ENCODE results near the gene RDM1. TPM values are rescaled to one million over a fixed set of nuclear protein-coding genes. Genes with fewer than 3 reads are reported as not detected.
"Not testable (repeated sequence)": the region's sequence is repeated elsewhere in the genome, so short reads cannot be mapped to it uniquely, and the experiment has no call there.

The RDM1 gene
- total and polyA plus RNA-seq, 4 donors = 0.10 to 0.26 TPM; not detected in 2

DNA sequence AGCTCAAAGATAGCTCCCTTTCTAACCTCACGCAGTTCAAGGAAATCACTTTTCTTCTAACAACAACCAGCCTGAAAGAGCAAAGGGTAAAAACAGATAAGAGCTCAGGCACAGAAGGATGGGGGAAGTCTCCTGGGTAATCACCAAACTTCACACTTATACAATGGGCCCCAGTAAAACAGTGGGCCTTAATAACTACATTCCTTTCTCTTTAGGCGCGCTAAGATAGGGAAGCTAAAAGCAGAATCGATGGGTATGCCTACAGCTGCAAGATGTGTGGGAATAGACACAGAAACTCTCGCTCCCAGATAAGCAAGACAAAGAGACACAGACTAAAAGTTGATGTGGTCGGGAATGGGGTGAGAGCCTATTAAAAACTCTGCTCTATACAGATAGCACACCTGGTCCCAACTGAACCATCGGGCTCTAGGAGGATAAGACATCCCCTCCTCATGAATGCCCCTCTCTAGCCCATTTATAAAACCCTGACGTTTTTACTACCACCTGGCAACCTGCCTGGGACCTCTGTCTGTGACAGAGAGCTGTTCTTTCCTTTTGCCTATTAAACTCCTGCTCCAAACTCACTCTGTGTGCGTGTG is 12.1 kb upstream of the RDM1 start:
- no peak overlapping the region for H3K4me3 ChIP-seq
- WGBS, 2 donors = 66 to 70% methylated on average over 9 of the region's 9 CpGs
- TF ChIP-seq, protein P1, sequence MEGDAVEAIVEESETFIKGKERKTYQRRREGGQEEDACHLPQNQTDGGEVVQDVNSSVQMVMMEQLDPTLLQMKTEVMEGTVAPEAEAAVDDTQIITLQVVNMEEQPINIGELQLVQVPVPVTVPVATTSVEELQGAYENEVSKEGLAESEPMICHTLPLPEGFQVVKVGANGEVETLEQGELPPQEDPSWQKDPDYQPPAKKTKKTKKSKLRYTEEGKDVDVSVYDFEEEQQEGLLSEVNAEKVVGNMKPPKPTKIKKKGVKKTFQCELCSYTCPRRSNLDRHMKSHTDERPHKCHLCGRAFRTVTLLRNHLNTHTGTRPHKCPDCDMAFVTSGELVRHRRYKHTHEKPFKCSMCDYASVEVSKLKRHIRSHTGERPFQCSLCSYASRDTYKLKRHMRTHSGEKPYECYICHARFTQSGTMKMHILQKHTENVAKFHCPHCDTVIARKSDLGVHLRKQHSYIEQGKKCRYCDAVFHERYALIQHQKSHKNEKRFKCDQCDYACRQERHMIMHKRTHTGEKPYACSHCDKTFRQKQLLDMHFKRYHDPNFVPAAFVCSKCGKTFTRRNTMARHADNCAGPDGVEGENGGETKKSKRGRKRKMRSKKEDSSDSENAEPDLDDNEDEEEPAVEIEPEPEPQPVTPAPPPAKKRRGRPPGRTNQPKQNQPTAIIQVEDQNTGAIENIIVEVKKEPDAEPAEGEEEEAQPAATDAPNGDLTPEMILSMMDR (IDR thresholded peaks at IDR 0.05; ENCODE audit: control extremely low read depth, extremely low read depth) = no peak
- DNase-seq (no peak), ATAC-seq (ENCODE audit: insufficient read depth, low FRiP score) (no peak)
- no peak overlapping the region for H3K9ac ChIP-seq (ENCODE audit: insufficient read depth in 1 of 2, low read length in 2 of 2)
- H3K27me3 ChIP-seq (ENCODE audit: control insufficient read depth in 3 of 3, insufficient read depth in 3 of 3, low read length in 2 of 3) = no peaks in the 10 kb centered on the region
- H3K27ac ChIP-seq (ENCODE audit: low read depth in 1 of 2, low read length in 1 of 2) = no peak overlapping the region
- no peaks in the 10 kb centered on the region for H3K9me3 ChIP-seq (ENCODE audit: control insufficient read depth in 4 of 4, insufficient read depth in 3 of 4, low read length in 3 of 4)
- H3K36me3 ChIP-seq (ENCODE audit: control insufficient read depth in 4 of 4, insufficient read depth in 4 of 4, low read length in 4 of 4) = no peaks in the 10 kb centered on the region
- no peaks in the 10 kb centered on the region for H3K4me1 ChIP-seq (ENCODE audit: control insufficient read depth in 5 of 5, insufficient read depth in 5 of 5, low read length in 5 of 5)

DNA sequence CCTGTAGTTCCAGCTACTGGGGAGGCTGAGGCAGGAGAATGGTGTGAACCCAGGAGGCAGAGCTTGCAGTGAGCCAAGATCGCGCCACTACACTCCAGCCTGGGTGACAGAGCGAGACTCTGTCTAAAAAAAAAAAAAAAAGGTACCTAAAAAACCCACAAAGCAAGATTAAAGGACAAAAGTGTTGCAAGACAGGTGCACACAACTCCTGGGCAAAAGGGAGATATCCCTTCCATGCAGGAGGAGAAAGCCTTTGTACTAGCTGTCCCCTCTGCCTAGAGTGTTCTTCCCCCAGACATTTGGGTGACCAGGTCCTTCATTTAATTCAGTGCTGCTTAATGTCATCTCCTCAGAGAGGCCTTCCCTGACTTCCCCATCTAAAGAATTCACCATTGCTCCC is 7.9 kb upstream of the RDM1 start:
- not testable (repeated sequence) for H3K27ac ChIP-seq (ENCODE audit: low read depth in 1 of 2, low read length in 1 of 2); H3K27me3 ChIP-seq (ENCODE audit: control insufficient read depth in 3 of 3, insufficient read depth in 3 of 3, low read length in 2 of 3); H3K9ac ChIP-seq (ENCODE audit: insufficient read depth in 1 of 2, low read length in 2 of 2); ATAC-seq (ENCODE audit: insufficient read depth, low FRiP score); H3K9me3 ChIP-seq (ENCODE audit: control insufficient read depth in 4 of 4, insufficient read depth in 3 of 4, low read length in 3 of 4); H3K4me3 ChIP-seq; H3K36me3 ChIP-seq (ENCODE audit: control insufficient read depth in 4 of 4, insufficient read depth in 4 of 4, low read length in 4 of 4); DNase-seq; H3K4me1 ChIP-seq (ENCODE audit: control insufficient read depth in 5 of 5, insufficient read depth in 5 of 5, low read length in 5 of 5)
- 94 to 97% methylated on average over 3 of the region's 3 CpGs for WGBS, 2 donors

DNA sequence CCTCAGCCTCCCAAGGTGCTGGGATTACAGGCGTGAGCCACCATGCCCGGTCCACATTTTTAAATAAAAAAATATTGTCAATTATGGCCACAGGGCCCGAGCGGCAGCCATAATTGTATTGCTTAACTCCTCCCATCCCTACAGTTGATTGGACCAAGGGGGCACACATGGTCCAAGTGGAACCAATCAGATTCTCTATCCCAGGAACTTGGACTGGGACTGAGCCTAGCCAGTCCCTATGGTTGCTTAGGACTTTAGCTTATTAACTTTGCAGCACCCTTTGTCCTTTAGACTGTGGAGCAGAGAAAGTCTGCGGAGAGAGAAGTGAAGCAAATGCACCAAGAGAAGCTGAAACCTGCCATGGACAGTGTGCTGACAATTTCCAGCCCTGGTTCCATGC is 5.5 kb upstream of the RDM1 start:
- H3K27me3 ChIP-seq (ENCODE audit: control insufficient read depth in 3 of 3, insufficient read depth in 3 of 3, low read length in 2 of 3) = no peaks in the 10 kb centered on the region
- H3K9me3 ChIP-seq (ENCODE audit: control insufficient read depth in 4 of 4, insufficient read depth in 3 of 4, low read length in 3 of 4) = no peaks in the 10 kb centered on the region
- H3K4me1 ChIP-seq (ENCODE audit: control insufficient read depth in 5 of 5, insufficient read depth in 5 of 5, low read length in 5 of 5) = peaks cover 0 to 19% (median 6%) of the 10 kb centered on the region in 5 donors
- no peaks in the 10 kb centered on the region for H3K36me3 ChIP-seq (ENCODE audit: control insufficient read depth in 4 of 4, insufficient read depth in 4 of 4, low read length in 4 of 4)
- DNase-seq (no peak), ATAC-seq (ENCODE audit: insufficient read depth, low FRiP score) (no peak)
- TF ChIP-seq, protein P1 (IDR thresholded peaks at IDR 0.05; ENCODE audit: control extremely low read depth, extremely low read depth) = no peak
- H3K4me3 ChIP-seq = no peak overlapping the region
- H3K27ac ChIP-seq (ENCODE audit: low read depth in 1 of 2, low read length in 1 of 2) = no peak overlapping the region
- no peak overlapping the region for H3K9ac ChIP-seq (ENCODE audit: insufficient read depth in 1 of 2, low read length in 2 of 2)
- WGBS, 2 donors = 94 to 95% methylated on average over 5 of the region's 5 CpGs

DNA sequence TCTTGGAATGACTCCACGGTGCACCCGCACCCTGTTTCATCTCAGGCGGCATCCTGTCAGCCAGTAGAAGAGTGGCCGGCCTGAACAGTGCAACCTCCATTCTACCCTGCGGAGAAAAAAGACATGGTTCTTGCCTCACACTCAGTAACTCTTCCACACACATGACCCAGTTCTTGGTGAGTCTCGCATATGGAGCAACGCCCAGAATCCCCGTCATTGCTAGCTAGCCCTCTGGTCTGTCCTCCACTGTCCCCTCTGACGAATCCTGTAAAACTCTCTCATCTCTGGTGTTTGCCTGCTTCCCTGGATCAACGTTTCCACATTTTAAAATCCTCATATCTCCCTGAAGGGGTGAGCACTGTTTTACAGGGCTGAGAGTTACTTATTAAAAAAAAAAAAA is 4.2 kb upstream of the RDM1 start:
- Histone ChIP-seq H3K9ac (ENCODE audit: insufficient read depth in 1 of 2, low read length in 2 of 2) (no peak overlapping the region), H3K4me3 (no peak overlapping the region), H3K4me1 (ENCODE audit: control insufficient read depth in 5 of 5, insufficient read depth in 5 of 5, low read length in 5 of 5) (peaks cover 1 to 31% (median 10%) of the 10 kb centered on the region in 5 donors), H3K27ac (ENCODE audit: low read depth in 1 of 2, low read length in 1 of 2) (no peak overlapping the region), H3K27me3 (ENCODE audit: control insufficient read depth in 3 of 3, insufficient read depth in 3 of 3, low read length in 2 of 3) (no peaks in the 10 kb centered on the region), H3K36me3 (ENCODE audit: control insufficient read depth in 4 of 4, insufficient read depth in 4 of 4, low read length in 4 of 4) (no peaks in the 10 kb centered on the region), H3K9me3 (ENCODE audit: control insufficient read depth in 4 of 4, insufficient read depth in 3 of 4, low read length in 3 of 4) (no peaks in the 10 kb centered on the region)
- TF ChIP-seq, protein P1 (IDR thresholded peaks at IDR 0.05; ENCODE audit: control extremely low read depth, extremely low read depth) = no peak
- ATAC-seq (ENCODE audit: insufficient read depth, low FRiP score) = no peak
- peak in 2 of 3 donors; percentile 2 to 29 for DNase-seq
- WGBS, 2 donors = 82 to 94% methylated on average over 10 of the region's 10 CpGs

All from lung (tissue), 12 donors.